Medulla oblongata (tissue), 1 donor: Measurements from ENCODE around the gene SLC30A3.
A peak's percentile ranks its signal among the peaks of the same experiment; 100 is the strongest.
"Not testable (repeated sequence)": the region's sequence is repeated elsewhere in the genome, so short reads cannot be mapped to it uniquely, and the experiment has no call there.

Experiments used
- DNase-seq: peaks from one replicate; pipeline ENCODE4 v3.0.0-alpha.2; 2015; ENCODE audit errors: extremely low spot score

SLC30A3 gene

DNA sequence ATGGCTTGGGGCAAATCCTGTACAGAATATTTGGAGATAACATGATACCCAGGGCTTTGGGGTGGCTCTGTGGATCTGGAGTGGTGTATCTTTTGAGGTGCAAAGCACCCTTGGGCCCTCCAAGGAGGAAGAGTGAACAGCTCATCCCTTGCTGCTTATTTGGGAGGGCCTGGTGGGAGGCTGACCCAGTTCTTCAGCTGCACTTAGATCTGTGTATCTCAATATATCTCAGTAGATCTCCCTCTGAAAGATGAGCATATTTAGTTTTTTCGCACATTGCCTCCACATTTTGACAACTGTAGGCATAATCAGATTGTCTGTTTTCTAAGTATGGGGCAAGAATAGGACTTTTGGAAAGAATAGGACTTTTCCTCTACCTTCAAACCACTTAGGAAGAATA is 22.1 kb upstream of the SLC30A3 start:
- DNase-seq: no peak

DNA sequence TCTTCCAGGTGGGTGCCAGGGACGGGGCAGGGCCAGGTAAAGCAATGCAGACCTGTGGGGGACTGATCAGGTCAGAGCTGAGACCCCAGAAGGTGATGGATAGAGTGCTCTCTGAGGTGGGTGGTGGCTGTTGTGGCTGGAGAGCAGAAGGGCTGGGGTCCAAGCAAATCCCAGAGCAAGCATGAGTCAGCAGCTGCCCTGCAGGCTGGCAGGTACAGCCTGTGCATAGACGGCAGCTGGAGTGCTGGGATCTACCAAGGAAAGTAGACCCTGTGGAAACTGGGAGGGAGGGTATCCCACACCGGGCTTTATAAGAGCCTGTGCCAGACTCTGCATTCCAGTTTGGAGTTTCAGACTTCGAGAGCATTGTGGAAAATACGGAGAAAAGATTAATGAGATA is 20.0 kb upstream of the SLC30A3 start:
- DNase-seq: no peak

DNA sequence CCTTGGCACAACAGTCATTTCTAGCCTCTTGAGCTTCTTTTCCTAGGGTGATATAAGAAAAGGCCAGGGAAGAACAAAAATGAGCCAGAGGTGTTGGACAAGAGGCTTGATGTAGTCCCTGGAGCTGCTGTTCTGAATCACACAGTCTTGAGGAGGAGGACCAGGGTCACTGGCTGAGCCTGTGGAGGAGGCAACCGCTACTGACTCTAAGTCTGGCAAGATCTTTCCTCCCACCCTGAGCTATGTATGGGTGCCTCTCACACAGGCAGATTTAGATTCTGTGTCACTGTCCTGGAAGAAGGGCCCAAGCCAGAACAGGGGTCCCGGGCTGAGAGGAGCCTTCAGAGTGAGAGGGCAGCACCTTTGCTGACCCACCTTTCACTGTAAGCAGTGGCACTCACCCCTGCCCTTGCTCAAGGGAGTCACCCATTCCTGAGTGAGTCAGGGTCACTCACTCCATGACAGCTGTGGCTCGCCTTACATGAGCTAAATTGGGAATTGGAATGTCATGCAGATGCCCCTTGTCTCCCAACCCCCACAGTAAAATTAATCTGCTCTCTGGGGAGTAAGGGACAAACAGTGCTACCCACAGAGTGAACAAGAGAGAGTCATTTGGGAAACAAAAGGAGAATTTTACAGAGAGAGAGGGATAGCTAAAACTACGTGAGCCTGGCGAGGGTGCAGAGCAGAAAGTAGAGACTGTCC is 19.2 kb upstream of the SLC30A3 start, which contains the start of gene TRIM54:
TSS of gene TRIM54 (plus strand) at position 575 of the 705 bp plus-strand sequence. CDS start 303 bp downstream, outside the sequence.
- DNase-seq: no peak

DNA sequence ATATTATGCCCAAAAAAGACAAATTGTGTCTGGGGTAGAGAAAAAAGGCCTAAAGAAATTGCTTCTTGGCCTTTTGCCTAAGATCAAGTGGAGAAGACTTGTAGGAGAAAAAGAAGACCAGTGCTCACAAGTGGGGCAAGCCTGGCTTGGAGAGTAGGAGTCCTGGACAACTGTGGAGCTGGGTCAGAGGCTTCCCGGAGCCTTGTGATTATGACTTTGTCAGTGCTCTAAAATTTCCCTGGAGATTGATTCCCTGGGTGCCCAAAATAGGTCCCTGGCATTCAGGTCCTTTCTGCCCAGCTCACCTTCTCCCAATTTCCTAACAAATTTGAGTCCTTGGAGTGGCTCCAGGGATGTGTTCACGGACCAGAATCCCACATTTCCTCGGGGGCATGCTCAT is 18.6 kb upstream of the SLC30A3 start:
- DNase-seq: no peak

DNA sequence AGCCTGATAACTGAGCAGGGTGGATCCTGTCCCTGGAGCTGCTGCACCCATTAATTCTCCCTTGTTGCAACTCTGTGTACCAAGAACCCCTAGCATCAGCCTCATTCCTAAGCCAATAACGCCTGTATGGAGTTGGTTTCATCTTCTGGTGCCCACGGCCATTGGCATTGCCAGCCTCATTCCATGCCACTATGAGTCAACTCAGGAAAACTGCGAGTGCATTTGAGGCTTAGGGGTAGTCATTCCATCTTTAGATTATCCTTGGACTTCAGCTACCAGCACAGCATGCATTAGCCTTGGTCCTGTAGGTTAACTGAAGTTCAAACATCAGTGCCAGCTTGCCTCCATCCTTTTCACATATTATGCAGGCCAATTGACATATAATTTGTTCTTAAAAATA is 18.0 kb upstream of the SLC30A3 start:
- DNase-seq: no peak

DNA sequence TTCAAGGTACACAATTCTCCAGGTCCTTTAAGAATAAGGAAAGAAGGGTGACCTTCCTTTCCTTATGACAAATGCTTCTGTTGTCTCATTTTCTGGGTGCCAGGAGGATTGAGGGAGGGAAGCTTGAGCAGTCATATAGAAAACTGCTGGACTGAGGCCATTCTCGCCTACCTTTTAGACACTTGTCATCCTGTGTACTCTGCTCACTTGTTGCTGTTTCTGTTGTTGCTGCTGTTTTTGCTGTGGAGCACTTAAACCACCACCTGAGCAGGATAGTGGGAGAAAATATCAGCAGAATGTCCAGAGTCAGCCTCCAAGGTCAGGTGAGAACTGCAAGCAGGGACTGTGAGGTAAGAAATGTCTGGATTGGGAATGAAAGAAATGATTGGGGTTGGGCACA is 15.2 kb upstream of the SLC30A3 start:
- no peak for DNase-seq

DNA sequence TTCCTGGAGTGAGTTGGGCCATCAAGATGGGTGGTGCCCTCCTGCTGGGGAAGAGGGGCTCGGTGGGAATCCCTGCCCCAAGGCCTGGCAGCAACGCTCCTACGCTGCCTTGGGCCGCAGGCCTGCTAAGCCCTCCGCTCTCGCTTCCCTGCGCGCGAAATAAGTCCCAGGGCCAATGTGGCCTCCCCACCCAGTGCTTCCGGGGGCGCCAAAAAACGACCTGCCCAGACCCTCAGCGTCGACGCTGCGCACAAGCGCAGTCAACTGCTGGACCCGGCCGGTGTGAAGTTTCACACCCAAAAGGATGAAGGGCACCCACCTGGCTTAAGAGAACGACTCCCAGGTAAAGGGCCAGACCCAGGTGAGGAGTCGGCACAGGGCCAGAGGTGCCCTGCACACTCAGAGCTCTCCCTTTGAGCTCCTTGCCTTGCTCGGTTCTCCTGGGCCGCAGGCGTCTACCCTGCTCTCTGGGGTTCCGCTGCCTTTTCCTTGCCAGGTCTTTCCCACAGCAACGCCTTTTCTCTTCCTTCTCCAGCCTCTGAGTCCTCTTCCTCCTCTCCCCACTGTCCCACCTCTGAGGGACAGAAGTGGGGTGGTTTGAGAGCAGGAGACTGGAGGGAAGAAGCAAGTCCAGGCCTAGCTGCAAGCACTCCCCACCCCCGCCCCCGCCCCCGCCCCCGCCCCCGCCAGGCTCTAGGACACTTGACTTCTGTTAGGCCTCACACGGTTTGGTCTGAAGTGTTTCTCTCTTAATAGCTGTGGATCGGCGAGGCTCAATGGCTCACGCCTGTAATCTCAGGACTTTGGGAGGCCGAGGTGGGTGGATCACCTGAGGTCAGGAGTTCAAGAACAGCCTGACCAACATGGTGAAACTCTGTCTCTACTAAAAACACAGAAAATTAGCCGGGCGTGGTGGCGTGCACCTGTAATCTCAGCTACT is 12.6 kb upstream of the SLC30A3 start, which contains the start of gene DNAJC5G:
TSS of gene DNAJC5G (plus strand) at position 223 of the 940 bp plus-strand sequence. CDS start 1,296 bp downstream, outside the sequence.
- no peak for DNase-seq

DNA sequence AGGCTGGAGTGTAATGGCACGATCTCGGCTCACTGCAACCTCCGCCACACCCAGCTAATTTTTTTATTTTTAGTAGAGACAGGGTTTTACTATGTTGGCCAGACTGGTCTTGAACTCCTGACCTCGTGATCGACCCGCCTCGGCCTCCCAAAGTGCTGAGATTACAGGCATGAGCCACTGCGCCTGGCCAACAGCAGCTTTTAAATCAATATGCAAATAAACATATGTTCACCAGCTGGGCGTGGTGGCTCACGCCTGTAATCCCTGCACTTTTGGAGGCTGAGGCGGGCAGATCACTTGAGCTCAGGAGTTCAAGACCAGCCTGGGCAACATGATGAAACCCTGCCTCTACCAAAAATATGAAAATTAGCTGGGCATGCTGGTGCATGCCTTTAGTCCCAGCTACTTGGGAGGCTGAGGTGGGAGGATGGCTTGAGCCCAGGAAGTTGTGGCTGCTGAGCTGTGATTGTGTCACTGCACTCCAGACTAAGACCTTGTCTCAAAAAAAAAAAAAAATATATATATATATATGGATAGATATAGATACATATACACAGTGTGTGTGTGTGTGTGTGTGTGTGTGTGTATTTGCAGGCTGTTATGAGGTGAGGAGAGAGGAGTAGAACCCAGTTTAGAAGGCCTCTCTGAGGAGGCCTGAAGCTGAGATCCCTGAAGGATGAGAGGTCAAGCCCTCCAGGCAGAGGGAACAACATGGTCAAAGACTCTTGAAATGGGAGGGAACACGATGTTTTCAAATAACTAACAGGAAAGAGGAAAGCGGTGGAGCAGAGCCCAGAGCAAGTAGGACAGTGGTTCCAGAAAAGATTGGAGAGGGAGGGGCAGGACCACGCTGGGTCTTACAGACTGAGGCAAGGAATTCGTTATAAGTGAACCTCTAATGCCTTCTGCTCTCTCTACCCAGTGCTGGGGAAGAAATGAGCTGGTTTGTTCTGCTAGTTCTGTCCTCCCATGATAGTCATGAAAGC is 10.0 kb upstream of the SLC30A3 start:
- DNase-seq: not testable (repeated sequence)

DNA sequence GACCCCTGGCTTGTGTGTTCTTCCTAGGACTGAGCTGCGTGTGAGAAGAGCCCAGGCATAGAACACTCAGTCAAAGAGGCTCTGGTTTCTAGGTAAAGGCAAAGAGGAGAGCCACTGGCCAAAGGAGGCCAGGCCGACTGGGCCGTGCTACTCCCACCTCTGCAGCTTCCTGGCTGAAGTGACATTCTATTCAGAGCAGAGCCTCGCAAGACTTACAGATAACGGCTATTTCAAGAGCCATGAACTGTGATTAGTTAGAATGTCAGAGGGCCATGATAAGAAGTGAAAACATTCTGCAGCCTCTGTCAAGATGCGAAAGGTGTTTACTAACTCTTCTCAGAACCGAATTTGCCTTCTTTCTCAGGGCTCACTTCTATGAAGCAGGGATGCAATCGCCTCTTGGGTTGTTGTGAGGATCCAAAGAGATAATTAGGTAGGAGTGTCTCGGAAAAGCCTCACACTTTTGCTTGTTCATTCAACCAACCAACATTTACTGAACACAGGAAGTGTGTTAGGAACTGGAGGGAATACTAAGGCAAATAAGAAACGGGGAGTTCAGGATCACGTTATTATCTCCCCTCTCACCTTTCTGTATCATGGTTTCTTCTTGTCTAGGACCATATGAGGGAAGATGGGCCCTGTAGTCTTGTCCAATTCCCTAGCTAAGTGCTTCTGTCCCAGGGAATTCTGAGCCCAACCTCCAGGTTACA is 8.9 kb upstream of the SLC30A3 start:
- no peak for DNase-seq

DNA sequence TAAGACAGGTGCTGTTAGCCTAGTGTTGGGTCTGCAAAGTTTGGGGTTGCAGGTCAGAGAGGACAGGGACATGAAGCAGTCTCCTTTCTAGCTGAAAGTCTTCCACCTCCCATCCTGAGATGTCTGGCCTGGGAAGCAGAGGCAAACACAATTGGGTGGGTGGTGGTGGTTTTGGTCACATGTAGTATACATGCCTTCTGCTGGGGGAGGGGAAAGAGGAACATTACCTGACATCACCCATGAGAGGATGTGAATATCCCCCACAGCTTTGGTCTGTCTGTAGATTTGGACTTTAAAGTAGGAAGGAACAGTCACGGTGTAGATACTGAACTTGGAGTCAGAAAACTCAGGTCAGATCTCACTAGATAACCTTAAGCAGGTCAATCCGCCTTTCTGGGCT is 7.8 kb upstream of the SLC30A3 start:
- DNase-seq: no peak

DNA sequence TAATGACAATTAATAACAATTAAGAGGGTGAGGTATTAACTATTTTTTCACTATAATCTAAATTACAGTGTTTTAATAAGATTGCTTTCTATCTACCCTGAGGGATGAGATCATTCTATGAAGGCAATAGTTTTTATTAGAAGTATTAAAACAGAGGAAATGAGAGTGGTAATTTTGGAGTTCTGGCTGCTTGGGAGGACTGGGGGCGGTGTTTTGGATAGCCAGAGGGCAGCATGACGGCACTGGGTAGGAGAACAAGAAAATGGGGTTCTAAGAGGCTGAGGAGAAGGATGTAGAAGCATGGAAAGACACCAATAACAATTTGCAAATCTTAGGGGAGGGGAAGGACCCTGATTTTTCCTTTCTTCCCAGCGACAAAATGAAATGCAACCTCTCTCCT is 7.3 kb upstream of the SLC30A3 start:
- DNase-seq: no peak

DNA sequence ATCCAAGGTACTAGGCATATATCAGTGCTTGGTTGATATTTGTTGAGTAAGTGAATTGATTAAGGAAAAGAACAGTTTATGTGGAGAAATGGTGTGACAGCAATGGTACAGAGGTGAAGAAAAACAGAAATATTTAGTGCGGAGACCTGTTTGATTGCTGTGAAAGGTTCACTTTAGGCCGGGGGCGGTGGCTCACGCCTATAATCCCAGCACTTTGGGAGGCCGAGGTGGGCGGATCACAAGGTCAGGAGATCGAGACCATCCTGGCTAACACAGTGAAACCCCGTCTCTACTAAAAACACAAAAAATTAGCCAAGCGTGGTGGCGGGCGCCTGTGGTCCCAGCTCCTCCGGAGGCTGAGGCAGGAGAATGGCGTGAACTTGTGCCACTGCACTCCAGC is 5.4 kb upstream of the SLC30A3 start:
- not testable (repeated sequence) for DNase-seq

DNA sequence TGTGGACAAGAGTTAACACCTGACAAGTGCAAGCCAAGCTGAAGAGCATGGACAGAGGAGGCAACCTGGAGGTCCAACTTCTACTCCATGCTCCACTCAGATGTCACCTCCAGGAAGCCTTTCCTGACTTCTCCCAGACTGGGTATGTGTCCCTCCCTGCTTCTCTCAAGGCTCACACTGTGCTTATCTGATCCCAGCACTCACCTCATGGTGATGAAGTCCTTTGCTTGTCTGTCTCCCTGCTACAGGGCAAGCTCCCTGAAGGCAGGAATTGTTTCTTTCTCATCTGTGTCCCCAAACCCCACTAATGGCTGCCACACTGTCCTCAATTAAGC is 2.7 kb upstream of the SLC30A3 start:
- no peak for DNase-seq

DNA sequence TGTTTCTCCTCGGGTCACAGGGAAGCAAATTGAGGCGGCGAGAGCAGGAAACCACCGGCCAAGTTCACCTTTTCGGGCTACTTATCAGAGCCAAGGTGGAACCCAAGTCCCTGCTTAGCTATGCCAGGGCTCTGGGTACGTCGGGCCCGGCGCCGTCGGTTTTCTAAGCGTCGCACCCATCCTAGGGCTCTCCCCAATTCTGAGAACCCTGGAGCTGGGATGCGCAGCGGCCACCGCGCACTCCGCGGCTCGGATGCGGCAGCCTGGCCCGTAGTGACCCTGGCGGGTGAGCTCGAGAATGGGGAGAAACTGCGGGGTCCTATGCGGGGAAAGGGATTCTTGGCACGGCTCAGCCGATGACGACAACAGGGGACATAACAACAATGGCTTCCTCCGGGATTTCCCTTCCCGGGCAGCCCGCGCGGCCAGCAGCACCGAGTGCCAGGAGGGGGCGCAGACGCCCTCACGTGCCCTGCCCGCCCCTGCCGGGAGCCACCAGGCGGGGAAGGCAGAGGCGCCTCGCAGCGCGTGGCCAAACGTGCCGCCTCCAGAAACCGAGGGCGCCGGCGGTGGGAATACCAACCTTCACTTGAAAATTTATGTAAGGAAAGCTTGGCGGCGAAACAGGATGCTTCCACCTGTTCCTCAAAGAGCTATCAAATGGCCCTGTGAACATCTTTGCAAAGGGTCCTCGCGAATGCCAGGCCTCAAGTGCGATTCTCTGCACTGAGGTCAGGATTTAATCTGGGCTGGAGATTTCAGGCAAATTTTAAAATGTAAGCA is 2.1 kb upstream of the SLC30A3 start:
- peak; percentile 9 for DNase-seq

DNA sequence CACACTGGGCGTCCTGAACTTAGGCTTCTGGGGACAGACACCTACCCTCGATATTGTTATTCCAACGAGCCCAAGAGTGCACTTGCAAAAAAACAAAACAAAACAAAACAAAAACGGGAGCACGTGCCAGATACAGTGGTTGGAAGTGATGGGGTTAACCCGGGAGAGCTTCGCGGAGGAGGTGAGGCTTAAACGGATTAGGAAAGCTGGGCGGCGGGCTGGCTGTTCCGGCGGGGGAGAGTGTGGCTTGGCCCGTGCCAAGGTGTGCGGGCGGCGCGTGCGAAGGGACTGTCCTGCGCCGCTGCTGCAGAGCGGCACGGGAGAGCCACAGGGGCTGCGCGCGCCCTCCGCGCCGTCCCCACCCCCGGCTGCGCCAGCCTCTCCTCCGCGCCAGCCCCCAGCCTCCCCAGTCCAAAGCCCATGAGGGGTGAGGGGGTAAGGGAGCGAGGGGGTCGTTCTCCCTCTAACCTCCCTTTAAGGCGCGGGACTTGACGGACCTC is 1.5 kb upstream of the SLC30A3 start:
- DNase-seq: no peak

DNA sequence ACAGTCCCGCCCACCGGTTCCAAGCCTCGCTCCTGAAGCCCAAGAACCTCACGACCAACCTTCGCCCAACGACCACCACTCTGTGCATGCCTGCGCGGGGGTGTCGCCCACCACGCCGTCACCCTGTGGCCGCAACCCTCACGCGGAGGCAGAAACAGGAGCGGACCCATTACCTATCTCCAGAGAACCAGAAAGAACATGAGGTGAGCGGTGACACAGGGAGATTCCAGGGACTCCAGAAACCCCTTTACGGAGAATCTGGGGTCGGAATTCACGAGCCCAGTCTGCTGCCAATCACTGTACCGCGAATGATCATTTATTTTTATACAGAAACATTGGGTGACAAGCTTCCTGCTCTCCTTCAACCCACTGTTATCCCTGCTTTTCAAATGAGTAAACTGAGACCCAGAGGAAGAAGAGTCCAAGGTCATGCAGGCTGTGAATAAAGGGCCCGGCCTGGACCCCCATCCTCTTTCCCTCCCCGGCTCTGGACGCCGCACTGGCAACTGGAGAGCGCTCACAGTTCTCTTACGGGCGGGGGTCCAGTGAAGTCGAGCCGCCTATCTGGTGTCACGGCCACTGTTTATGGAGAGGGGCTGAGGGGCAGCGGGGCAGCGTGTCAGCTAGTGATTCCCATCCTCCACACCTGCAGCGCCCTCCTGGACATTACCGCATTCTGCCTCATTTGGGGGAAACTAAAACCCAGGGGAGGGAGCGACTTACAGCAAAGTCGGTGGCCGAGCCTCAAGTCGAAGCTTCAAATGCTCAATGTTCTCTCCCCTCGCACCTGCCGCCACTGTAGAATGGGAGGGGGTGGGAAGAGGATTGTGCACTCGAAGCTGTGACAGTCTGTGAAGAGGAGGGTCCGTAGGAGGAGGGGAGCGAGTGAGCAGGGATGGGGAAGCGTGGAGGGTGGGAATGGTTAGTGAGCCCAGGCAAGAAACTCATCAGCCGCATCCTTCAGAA is 723 bp upstream of the SLC30A3 start:
- DNase-seq: no peak

DNA sequence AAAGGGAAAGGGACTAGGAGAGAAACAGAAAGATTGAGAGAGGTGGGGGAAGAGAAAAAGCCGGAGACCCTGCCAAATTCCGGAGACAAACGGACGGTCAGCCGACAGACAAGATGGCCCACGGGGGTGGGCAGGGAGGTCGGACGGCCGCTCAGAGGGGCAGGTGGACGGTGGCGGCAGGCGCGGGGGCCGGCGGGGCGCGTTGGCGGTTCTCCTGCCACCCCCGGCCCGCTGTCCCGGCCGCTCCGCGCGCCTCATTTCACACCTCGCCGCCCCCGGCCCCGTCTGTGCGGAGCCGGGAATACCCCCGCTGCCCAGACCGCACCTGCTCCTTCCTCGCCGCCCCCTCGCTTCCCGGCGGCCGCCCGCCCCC is 935 bp downstream of the SLC30A3 start:
- no peak for DNase-seq

DNA sequence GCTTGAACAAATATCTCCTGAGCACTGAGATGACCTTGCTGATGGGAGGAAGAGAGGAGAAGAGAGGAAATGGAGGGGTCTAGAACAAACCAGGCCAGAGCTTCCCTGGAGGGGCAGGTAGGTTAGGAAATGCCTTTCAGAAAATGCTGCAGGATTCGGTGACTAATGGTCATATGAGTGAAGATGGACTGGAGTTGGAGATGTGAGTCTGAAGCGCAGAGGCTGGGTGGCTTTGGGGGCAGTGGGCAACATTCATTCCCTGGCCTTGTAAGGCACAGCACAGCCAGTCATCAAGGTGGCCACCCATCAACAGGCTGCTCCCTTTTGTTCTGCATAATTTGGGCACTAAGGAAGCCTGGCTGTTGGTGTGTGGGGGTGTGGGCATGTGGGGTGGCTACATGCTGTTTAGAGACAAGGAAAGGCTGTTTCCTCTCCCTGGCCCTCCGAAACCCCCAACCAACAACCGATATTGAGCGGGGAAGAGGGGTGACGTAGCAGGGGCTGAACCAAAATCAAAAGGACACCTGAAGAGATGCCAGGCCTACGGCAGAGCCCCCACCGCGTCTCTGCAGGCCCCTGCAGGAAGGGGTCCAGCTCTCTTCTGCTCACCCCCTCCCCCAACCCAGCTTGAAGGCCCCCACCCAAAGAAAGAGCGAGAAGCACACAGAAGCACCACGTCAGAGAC is 1.5 kb downstream of the SLC30A3 start:
- no peak for DNase-seq
